ENCODE measurements around the gene SIM2.

- no peak for TF ChIP-seq EZH2 (IDR thresholded peaks at IDR 0.05)
- no peak for TF ChIP-seq POLR2AphosphoS5 (IDR thresholded peaks at IDR 0.05; ENCODE audit: borderline replicate concordance, low read depth, low read length)
- TF ChIP-seq FOXP2 (optimal IDR thresholded peaks at IDR 0.05; ENCODE audit: control extremely low read depth, extremely low read length, insufficient read depth): no peak
Observed at GRCh38 chr21:36753556-36753955, 54.6 kb downstream of the SIM2 start.

Measured in SK-N-MC (cell line).